ENCODE results near the gene TRIM37. TPM values are rescaled to one million over a fixed set of nuclear protein-coding genes. Genes with fewer than 3 reads are reported as not detected.
"Not testable (repeated sequence)": the region's sequence is repeated elsewhere in the genome, so short reads cannot be mapped to it uniquely, and the experiment has no call there.

Gene TRIM37
- total and polyA plus RNA-seq, 5 experiments from 2014 or later = 7.2 to 27.2 (median 9.3) TPM

GRCh38 chr17:58976541-58976940 is 130.1 kb downstream of the TRIM37 start:
- Mint-ChIP-seq H3K27ac (no peak overlapping the region), H3K36me3 (no peaks in the 10 kb centered on the region), H3K27me3 (no peaks in the 10 kb centered on the region), H3K9me3 (no peaks in the 10 kb centered on the region), H3K4me1 (no peaks in the 10 kb centered on the region), H3K4me3 (no peak overlapping the region)
- POLR2A ChIA-PET = no interaction called here
- ATAC-seq = no peak
- DNase-seq = no peak

DNA sequence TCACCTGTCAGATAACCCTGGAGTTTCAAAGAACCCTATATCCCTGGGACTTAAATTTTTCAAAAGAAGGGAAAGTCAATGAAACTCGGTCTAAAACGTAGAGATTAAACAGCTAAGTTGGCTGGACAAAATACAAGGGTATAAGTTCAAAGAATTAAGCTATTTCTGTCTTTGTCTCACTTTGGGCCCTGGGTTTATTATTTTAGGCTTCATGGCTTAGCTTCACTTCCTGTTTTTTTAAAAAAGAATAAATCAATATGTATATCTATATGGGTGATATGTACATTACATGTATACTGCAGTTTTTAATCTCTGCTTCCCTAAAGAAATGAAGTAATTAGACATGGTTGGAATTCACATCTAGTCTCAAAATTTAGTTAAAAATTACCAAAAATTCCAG is 132.3 kb downstream of the TRIM37 start:
- no peaks in the 10 kb centered on the region for H3K9me3 Mint-ChIP-seq
- H3K36me3 Mint-ChIP-seq = no peaks in the 10 kb centered on the region
- no peak overlapping the region for H3K4me3 Mint-ChIP-seq
- no peak for ATAC-seq
- no peak for DNase-seq
- POLR2A ChIA-PET = no interaction called here
- no peak overlapping the region for H3K27ac Mint-ChIP-seq
- H3K4me1 Mint-ChIP-seq = peaks cover 0 to under 1% (median 0%) of the 10 kb centered on the region in 4 donors
- H3K27me3 Mint-ChIP-seq = no peaks in the 10 kb centered on the region

GRCh38 chr17:58970609-58971450 is 135.8 kb downstream of the TRIM37 start:
- peaks cover 0 to 2% (median 0%) of the 10 kb centered on the region in 3 donors for H3K36me3 Mint-ChIP-seq

DNA sequence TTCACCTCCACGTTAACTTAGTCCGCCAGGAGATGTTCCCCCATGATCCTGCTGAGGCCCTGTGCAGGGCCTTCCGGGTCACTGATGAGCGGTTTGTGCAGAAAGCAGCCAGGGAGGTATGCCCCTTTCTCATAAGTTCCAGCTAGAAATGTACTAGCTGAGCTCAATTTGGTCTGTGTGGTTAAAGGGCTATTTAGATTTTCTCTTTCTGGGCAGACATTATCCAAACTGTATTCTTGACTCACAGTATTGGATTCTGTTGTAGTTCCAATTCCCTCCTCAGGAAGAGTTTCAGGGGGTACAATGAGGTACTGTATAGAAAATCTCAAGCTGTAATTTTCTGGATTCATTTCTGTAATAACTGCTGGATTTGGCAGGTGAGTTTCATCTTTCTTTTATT is 137.1 kb downstream of the TRIM37 start:
- H3K4me1 Mint-ChIP-seq = peaks cover 5 to 10% (median 6%) of the 10 kb centered on the region in 4 donors
- ATAC-seq = no peak
- H3K27ac Mint-ChIP-seq = peak overlapping the region in 1 of 10 donors; percentile 30
- H3K9me3 Mint-ChIP-seq = no peaks in the 10 kb centered on the region
- no peak overlapping the region for H3K4me3 Mint-ChIP-seq
- H3K36me3 Mint-ChIP-seq = peaks cover 0 to 2% (median 0%) of the 10 kb centered on the region in 3 donors
- POLR2A ChIA-PET = no interaction called here
- DNase-seq = no peak
- H3K27me3 Mint-ChIP-seq = no peaks in the 10 kb centered on the region

More at GRCh38 chr17:58970609-58971450, 135.8 kb downstream of the TRIM37 start:
- Mint-ChIP-seq H3K4me3 (no peak overlapping the region), H3K27ac (peak overlapping the region in 1 of 10 donors; percentile 42), H3K9me3 (no peaks in the 10 kb centered on the region), H3K4me1 (peaks cover 5 to 10% (median 6%) of the 10 kb centered on the region in 4 donors), H3K27me3 (no peaks in the 10 kb centered on the region)
- no peak for DNase-seq
- ATAC-seq = no peak
- POLR2A ChIA-PET = no interaction called here

GRCh38 chr17:58969156-58969555 is 137.5 kb downstream of the TRIM37 start:
- no peaks in the 10 kb centered on the region for H3K9me3 Mint-ChIP-seq
- H3K4me1 Mint-ChIP-seq = peaks cover 5 to 10% (median 6%) of the 10 kb centered on the region in 4 donors
- no peak overlapping the region for H3K4me3 Mint-ChIP-seq
- DNase-seq = no peak
- no peak for ATAC-seq
- peak overlapping the region in 1 of 10 donors; percentile 43 for H3K27ac Mint-ChIP-seq
- H3K36me3 Mint-ChIP-seq = peaks cover 0 to 2% (median 0%) of the 10 kb centered on the region in 3 donors
- POLR2A ChIA-PET = no interaction called here
- no peaks in the 10 kb centered on the region for H3K27me3 Mint-ChIP-seq

DNA sequence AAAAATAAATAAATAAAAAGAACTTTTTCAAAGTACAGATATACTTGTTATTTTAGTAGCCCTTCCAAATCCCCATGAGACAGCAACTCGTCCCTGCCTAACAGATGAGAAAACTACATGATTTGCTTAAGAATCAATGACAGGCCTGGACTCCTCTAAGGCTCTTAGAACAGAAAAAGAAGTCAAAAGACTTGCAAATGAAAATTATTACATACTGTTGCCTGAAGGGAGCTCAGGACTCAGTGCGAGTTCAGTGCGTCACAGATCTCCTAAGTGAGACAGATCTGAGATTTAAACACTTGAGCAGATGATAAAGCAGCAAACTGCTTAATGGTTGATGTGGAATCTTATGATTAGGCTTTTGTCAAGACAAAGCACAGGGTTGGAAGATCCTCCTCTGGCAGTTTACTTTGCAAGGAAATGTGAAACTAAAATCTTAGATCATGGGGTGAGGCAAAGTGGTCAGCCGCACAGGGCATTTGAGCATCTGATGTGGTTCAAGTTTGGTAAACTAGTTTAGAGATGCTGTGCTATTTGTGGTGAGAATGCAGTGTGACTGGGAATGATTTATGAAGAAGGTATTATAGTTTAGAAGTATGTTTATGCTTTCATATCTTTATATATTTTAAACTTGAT is 138.1 kb downstream of the TRIM37 start:
- POLR2A ChIA-PET = no interaction called here
- ATAC-seq = peak in 1 of 2 donors; percentile 39
- peak in 3 of 10 donors; percentile 5 to 23 (median 15) for DNase-seq
- peak overlapping the region in 2 of 10 donors; percentile 43 to 73 for H3K27ac Mint-ChIP-seq
- H3K4me1 Mint-ChIP-seq = peaks cover 5 to 10% (median 6%) of the 10 kb centered on the region in 4 donors
- no peaks in the 10 kb centered on the region for H3K27me3 Mint-ChIP-seq
- H3K4me3 Mint-ChIP-seq = peak overlapping the region in 2 of 10 donors; percentile 1 to 43
- no peaks in the 10 kb centered on the region for H3K9me3 Mint-ChIP-seq
- peaks cover 0 to 2% (median 0%) of the 10 kb centered on the region in 3 donors for H3K36me3 Mint-ChIP-seq

GRCh38 chr17:58966208-58966607 is 140.5 kb downstream of the TRIM37 start:
- H3K27me3 Mint-ChIP-seq = no peaks in the 10 kb centered on the region
- POLR2A ChIA-PET = interaction anchor here (0.6 to 0.7 kb wide), 2 partner anchors 14 to 292 kb away, joined by 7 to 8 read pairs; no protein-coding TSS in a partner anchor
- no peak overlapping the region for H3K27ac Mint-ChIP-seq
- H3K4me3 Mint-ChIP-seq = no peak overlapping the region
- ATAC-seq (no peak), DNase-seq (no peak)
- peaks cover 0 to 2% (median 0%) of the 10 kb centered on the region in 3 donors for H3K36me3 Mint-ChIP-seq
- H3K4me1 Mint-ChIP-seq = peaks cover 5 to 10% (median 6%) of the 10 kb centered on the region in 4 donors
- H3K9me3 Mint-ChIP-seq = no peaks in the 10 kb centered on the region

- H3K27ac Mint-ChIP-seq = no peak overlapping the region
- DNase-seq (no peak), ATAC-seq (no peak)
- POLR2A ChIA-PET = interaction anchor here (0.6 kb wide), 1 partner anchor 774 kb away, joined by 3 read pairs; no protein-coding TSS in a partner anchor
- peaks cover 0 to 2% (median 0%) of the 10 kb centered on the region in 3 donors for H3K36me3 Mint-ChIP-seq
- no peaks in the 10 kb centered on the region for H3K9me3 Mint-ChIP-seq
- H3K4me1 Mint-ChIP-seq = peaks cover 5 to 10% (median 6%) of the 10 kb centered on the region in 4 donors
- no peaks in the 10 kb centered on the region for H3K27me3 Mint-ChIP-seq
- H3K4me3 Mint-ChIP-seq = no peak overlapping the region
These were observed 141.5 kb downstream of the TRIM37 start for GRCh38 chr17:58965221-58965620.

GRCh38 chr17:58960068-58960467 is 146.6 kb downstream of the TRIM37 start:
- H3K9me3 Mint-ChIP-seq = no peaks in the 10 kb centered on the region
- DNase-seq (no peak), ATAC-seq (no peak)
- POLR2A ChIA-PET = no interaction called here
- H3K27ac Mint-ChIP-seq = no peak overlapping the region
- no peak overlapping the region for H3K4me3 Mint-ChIP-seq
- no peaks in the 10 kb centered on the region for H3K4me1 Mint-ChIP-seq
- H3K36me3 Mint-ChIP-seq = no peaks in the 10 kb centered on the region
- peaks cover 3 to 12% (median 5%) of the 10 kb centered on the region in 5 donors for H3K27me3 Mint-ChIP-seq

DNA sequence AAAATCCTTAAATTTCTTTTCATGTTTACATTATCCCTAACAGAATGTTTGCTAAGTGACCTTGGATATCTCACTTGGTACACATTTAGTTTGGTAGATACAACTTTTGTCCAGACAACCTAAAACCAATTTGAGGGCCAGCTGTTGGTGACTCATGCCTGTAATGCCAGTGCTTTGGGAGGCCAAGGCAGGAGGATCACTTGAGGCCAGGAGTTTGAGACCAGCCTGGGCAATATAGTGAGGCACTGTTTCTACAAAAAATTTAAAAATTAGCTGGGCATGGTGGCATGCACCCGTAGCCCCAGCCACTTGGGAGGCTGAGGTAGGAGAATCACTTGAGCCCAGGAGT is 149.0 kb downstream of the TRIM37 start:
- ATAC-seq, H3K4me3 Mint-ChIP-seq, H3K4me1 Mint-ChIP-seq, H3K36me3 Mint-ChIP-seq, DNase-seq, POLR2A ChIA-PET, H3K27ac Mint-ChIP-seq, H3K9me3 Mint-ChIP-seq: not testable (repeated sequence)
- peaks cover 4 to 27% (median 7%) of the 10 kb centered on the region in 5 donors for H3K27me3 Mint-ChIP-seq

- no peak overlapping the region for H3K27ac Mint-ChIP-seq
- peaks cover 0 to 5% (median 4%) of the 10 kb centered on the region in 3 donors for H3K36me3 Mint-ChIP-seq
- peaks cover 0 to 8% (median 0%) of the 10 kb centered on the region in 4 donors for H3K4me1 Mint-ChIP-seq
- peaks cover 0 to 5% (median 0%) of the 10 kb centered on the region in 9 donors for H3K9me3 Mint-ChIP-seq
- H3K4me3 Mint-ChIP-seq = no peak overlapping the region
- ATAC-seq (no peak), DNase-seq (no peak)
- POLR2A ChIA-PET = interaction anchor here (0.7 kb wide), 1 partner anchor 276 kb away, joined by 3 read pairs; no protein-coding TSS in a partner anchor
- H3K27me3 Mint-ChIP-seq = peaks cover 4 to 27% (median 7%) of the 10 kb centered on the region in 5 donors
These were observed 149.5 kb downstream of the TRIM37 start for GRCh38 chr17:58956997-58957724.

- not testable (repeated sequence) for H3K27ac Mint-ChIP-seq, H3K4me3 Mint-ChIP-seq
These were observed 152.3 kb downstream of the TRIM37 start for GRCh38 chr17:58954358-58954757.

More at GRCh38 chr17:58954358-58954757, 152.3 kb downstream of the TRIM37 start:
- H3K36me3 Mint-ChIP-seq = peaks cover 2 to 26% (median 13%) of the 10 kb centered on the region in 3 donors
- H3K27me3 Mint-ChIP-seq = peaks cover 7 to 33% (median 10%) of the 10 kb centered on the region in 5 donors
- POLR2A ChIA-PET = interaction anchor here (0.6 kb wide), 1 partner anchor 871 kb away, joined by 3 read pairs; the partner anchor contains the start of gene DYNLL2
- DNase-seq, ATAC-seq, H3K4me1 Mint-ChIP-seq: not testable (repeated sequence)
- H3K9me3 Mint-ChIP-seq = peaks cover 3 to 26% (median 19%) of the 10 kb centered on the region in 9 donors

Measured in naive thymus-derived CD8-positive, alpha-beta T cell (primary cell).